SK-N-SH treated with all-trans-retinoic acid at 6 μM for 48 hours (cell line): ENCODE measurements around the gene CEMIP.

Experiments
- BACH2 ChIP-seq: fragments of 250-450 bp; sonication (Bioruptor Pico); IDR thresholded peaks from 2 replicates; pipeline ENCODE4 v1.9.0; 2021; ENCODE audit warnings: mild to moderate bottlenecking, borderline replicate concordance
- PATZ1 ChIP-seq: fragments of 250-450 bp; sonication (Bioruptor Pico); IDR thresholded peaks from 2 replicates; pipeline ENCODE4 v1.8.0; 2020; ENCODE audit warnings: mild to moderate bottlenecking, moderate library complexity, borderline replicate concordance

- TF ChIP-seq BACH2 (CRISPR knock-in tag): no peak
- TF ChIP-seq PATZ1 (CRISPR knock-in tag): no peak
Observed at GRCh38 chr15:80953953-80954778, 175.0 kb downstream of the CEMIP start.
